K562 (cell line): ENCODE data around the gene YPEL3. TPM values are rescaled to one million over a fixed set of nuclear protein-coding genes. Genes with fewer than 3 reads are reported as not detected.
A peak's percentile ranks its signal among the peaks of the same experiment; 100 is the strongest.

ENCODE experiments used
- CREM ChIP-seq: IDR thresholded peaks from 2 replicates; pipeline ENCODE4 v1.6.1; 2014; ENCODE audit warnings: antibody characterized with exemption, low read depth
- DMBX1 ChIP-seq: fragments of 250-450 bp; sonication (Bioruptor Pico); IDR thresholded peaks from 2 replicates; pipeline ENCODE4 v1.8.0; 2022; ENCODE audit warnings: inconsistent platforms, mild to moderate bottlenecking, moderate library complexity, borderline replicate concordance
- GABPB1 ChIP-seq: sonication (generic); formaldehyde crosslinking; IDR thresholded peaks from 2 replicates; pipeline ENCODE4 v1.8.0; 2022; ENCODE audit warnings: mild to moderate bottlenecking, missing genetic modification reagents
- JUN ChIP-seq, 2 experiments: sonication (generic) in 1 of 2; formaldehyde crosslinking in 1 of 2; IDR thresholded peaks; 2 replicates each; pipeline versions ENCODE4 v1.6.1 to v1.8.0; 2012 to 2022; ENCODE audit warnings: borderline replicate concordance in 2 of 2, mild to moderate bottlenecking in 2 of 2, improper control_type of control experiment in 1 of 2, low read depth in 1 of 2, low read length in 1 of 2, missing genetic modification reagents in 1 of 2
- MAFF ChIP-seq: IDR thresholded peaks from 2 replicates; pipeline ENCODE4 v1.6.1; 2012; ENCODE audit warnings: low read length, improper control_type of control experiment
- NFXL1 ChIP-seq: fragments of 450-650 bp; formaldehyde crosslinking; IDR thresholded peaks from 2 replicates; pipeline ENCODE4 v1.4.0; 2021; ENCODE audit warnings: mild to moderate bottlenecking
- PML ChIP-seq: IDR thresholded peaks from 2 replicates; pipeline ENCODE4 v1.6.1; 2012; ENCODE audit warnings: low read length, inconsistent platforms
- RB1 ChIP-seq: fragments of 450-650 bp; IDR thresholded peaks from 2 replicates; pipeline ENCODE4 v1.6.1; 2017; ENCODE audit warnings: low read depth, mild to moderate bottlenecking
- TSC22D4 ChIP-seq: fragments of 450-650 bp; IDR thresholded peaks from 2 replicates; pipeline ENCODE4 v1.6.1; 2016; ENCODE audit warnings: missing genetic modification characterization, missing biosample characterization, control low read depth
- U2AF2 ChIP-seq: fragments of 200-400 bp; formaldehyde crosslinking; optimal IDR thresholded peaks from 2 replicates; pipeline ENCODE3; 2017; ENCODE audit warnings: low read depth, mild to moderate bottlenecking, low read length
- ZC3H4 ChIP-seq: sonication (generic); formaldehyde crosslinking; IDR thresholded peaks from 2 replicates; pipeline ENCODE4 v1.9.0; 2021; ENCODE audit warnings: missing genetic modification reagents, borderline replicate concordance
- ZFP1 ChIP-seq: fragments of 450-650 bp; formaldehyde crosslinking; IDR thresholded peaks from 2 replicates; pipeline ENCODE4 v1.4.0; 2020; ENCODE audit warnings: mild to moderate bottlenecking, mixed read lengths
- ZNF133 ChIP-seq: fragments of 250-450 bp; sonication (Bioruptor Pico); IDR thresholded peaks from 2 replicates; pipeline ENCODE4 v1.4.0; 2020; ENCODE audit warnings: mild to moderate bottlenecking
- ZNF174 ChIP-seq: fragments of 250-450 bp; sonication (Bioruptor Pico); IDR thresholded peaks from 2 replicates; pipeline ENCODE4 v1.4.0; 2020; ENCODE audit warnings: mild to moderate bottlenecking
- ZNF644 ChIP-seq: fragments of 200-800 bp; sonication (Bioruptor generic); IDR thresholded peaks from 2 replicates; pipeline ENCODE4 v1.6.1; 2016; ENCODE audit warnings: low read depth, missing genetic modification characterization, missing compliant biosample characterization
- ZNF696 ChIP-seq: fragments of 250-450 bp; sonication (Bioruptor Pico); conservative IDR thresholded peaks from 2 replicates; pipeline ENCODE4 v1.4.0; 2020; ENCODE audit warnings: mild to moderate bottlenecking, moderate library complexity
- ZNF79 ChIP-seq: fragments of 250-450 bp; sonication (Bioruptor Pico); IDR thresholded peaks from 2 replicates; pipeline ENCODE4 v1.4.0; 2020; ENCODE audit warnings: low read depth, mild to moderate bottlenecking, moderate library complexity
- polyA plus RNA-seq, 8 experiments: library from polyadenylated mRNA; depleted of rRNA in 4 of 8; stranded (reverse) in 5 of 8; unstranded in 3 of 8; fragments of >200 nt; fragmentation: Nextera tagmentation in 2 of 8; fragmentation: Illumina TruSeq in 1 of 8; extraction: Ambion mirVana in 2 of 8; extraction: Trizol in 1 of 8; gene quantifications; 2 replicates each; pipeline versions ENCODE4 v1.2.1 to v1.2.3, GENCODE V29; 2011 to 2014; ENCODE audit warnings: inconsistent platforms in 1 of 8, missing spikeins in 1 of 8
- total RNA-seq, 7 experiments: library from RNA; depleted of rRNA in 6 of 7; stranded (reverse); fragments of >200 nt in 6 of 7; fragmentation: Illumina TruSeq in 2 of 7; extraction: Trizol in 2 of 7; gene quantifications; 2 replicates each; pipeline versions ENCODE4 v1.2.1 to v1.2.3, GENCODE V29; 2011 to 2021; ENCODE audit warnings: low replicate concordance in 1 of 7
- TF ChIP-seq, protein P1 (sequence below): sonication (generic); formaldehyde crosslinking; IDR thresholded peaks from 2 replicates; pipeline ENCODE4 v1.8.1; 2023; ENCODE audit warnings: mild to moderate bottlenecking, missing genetic modification reagents
- TF ChIP-seq, protein P2 (sequence below): fragments of 450-650 bp; formaldehyde crosslinking; IDR thresholded peaks from 2 replicates; pipeline ENCODE4 v1.4.0; 2020; ENCODE audit warnings: mild to moderate bottlenecking, moderate library complexity
- TF ChIP-seq, protein P3 (sequence below): sonication (generic); formaldehyde crosslinking; IDR thresholded peaks from 2 replicates; pipeline ENCODE4 v1.8.1; 2023; ENCODE audit warnings: missing genetic modification reagents, mild to moderate bottlenecking, borderline replicate concordance

YPEL3 gene
- total and polyA plus RNA-seq, 9 of the 15 experiments (the other 6 are each of a cell fraction or from before 2014, with no cell fraction given) = 0.41 to 15.0 (median 2.9) TPM

DNA sequence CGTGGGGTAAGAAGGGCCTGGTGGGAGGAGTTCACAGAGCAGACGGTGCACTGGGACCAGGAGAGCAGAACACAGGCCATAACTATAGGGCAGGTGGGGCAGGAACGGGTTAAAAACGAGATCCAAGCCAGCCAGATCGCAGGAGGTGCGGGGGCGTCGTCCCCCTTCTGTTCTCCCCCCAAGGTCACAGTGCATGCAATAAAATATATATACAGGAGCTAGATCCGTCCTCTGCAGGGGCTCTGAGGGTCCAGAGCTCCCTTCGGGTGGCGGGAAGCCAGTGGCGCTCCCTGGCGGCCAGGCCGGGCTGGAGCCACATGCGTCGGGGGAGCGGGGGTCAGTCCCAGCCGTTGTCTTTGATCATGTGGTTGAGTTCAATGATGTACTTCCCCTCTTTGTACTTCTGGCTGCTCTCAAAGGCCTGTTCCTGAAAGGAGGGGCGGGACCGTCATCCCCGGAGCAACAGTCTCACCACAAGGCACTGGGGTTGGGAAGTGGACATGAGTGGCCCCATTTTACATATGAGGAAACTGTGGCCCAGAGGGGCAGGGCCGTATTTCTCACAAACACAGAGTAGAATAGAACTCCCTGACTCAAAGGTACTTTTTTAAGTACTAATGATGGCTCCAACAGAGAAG lies 3.5 kb downstream of the YPEL3 start (continued):
- TF ChIP-seq MAFF = no peak
- 0 out of 2 replicates have a peak, but pooled peaks have one; percentile 33 for TF ChIP-seq ZNF174 (CRISPR knock-in tag)
- TF ChIP-seq, protein P1, sequence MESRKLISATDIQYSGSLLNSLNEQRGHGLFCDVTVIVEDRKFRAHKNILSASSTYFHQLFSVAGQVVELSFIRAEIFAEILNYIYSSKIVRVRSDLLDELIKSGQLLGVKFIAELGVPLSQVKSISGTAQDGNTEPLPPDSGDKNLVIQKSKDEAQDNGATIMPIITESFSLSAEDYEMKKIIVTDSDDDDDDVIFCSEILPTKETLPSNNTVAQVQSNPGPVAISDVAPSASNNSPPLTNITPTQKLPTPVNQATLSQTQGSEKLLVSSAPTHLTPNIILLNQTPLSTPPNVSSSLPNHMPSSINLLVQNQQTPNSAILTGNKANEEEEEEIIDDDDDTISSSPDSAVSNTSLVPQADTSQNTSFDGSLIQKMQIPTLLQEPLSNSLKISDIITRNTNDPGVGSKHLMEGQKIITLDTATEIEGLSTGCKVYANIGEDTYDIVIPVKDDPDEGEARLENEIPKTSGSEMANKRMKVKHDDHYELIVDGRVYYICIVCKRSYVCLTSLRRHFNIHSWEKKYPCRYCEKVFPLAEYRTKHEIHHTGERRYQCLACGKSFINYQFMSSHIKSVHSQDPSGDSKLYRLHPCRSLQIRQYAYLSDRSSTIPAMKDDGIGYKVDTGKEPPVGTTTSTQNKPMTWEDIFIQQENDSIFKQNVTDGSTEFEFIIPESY (CRISPR knock-in tag) = peak; percentile 54; the same call in 1 of the 2 replicates
- TF ChIP-seq NFXL1 (CRISPR knock-in tag) = peak; percentile 84; the same call in 1 of the 2 replicates
- peak; percentile 97 for TF ChIP-seq RB1
- TF ChIP-seq DMBX1 (CRISPR knock-in tag) = peak; percentile 98
- TF ChIP-seq, protein P2, sequence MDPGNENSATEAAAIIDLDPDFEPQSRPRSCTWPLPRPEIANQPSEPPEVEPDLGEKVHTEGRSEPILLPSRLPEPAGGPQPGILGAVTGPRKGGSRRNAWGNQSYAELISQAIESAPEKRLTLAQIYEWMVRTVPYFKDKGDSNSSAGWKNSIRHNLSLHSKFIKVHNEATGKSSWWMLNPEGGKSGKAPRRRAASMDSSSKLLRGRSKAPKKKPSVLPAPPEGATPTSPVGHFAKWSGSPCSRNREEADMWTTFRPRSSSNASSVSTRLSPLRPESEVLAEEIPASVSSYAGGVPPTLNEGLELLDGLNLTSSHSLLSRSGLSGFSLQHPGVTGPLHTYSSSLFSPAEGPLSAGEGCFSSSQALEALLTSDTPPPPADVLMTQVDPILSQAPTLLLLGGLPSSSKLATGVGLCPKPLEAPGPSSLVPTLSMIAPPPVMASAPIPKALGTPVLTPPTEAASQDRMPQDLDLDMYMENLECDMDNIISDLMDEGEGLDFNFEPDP = no peak
- TF ChIP-seq U2AF2 = no peak
- TF ChIP-seq ZFP1 (CRISPR knock-in tag) = peak; percentile 65
- TF ChIP-seq CREM = peak; percentile 78
- TF ChIP-seq JUN (IDR thresholded peaks at IDR 0.05; ENCODE audit: borderline replicate concordance, low read depth, low read length) = peak; percentile 13; the same call in 1 of the 2 replicates
- TF ChIP-seq JUN (CRISPR knock-in tag; IDR thresholded peaks at IDR 0.05; ENCODE audit: borderline replicate concordance) = no peak
- TF ChIP-seq, protein P3, sequence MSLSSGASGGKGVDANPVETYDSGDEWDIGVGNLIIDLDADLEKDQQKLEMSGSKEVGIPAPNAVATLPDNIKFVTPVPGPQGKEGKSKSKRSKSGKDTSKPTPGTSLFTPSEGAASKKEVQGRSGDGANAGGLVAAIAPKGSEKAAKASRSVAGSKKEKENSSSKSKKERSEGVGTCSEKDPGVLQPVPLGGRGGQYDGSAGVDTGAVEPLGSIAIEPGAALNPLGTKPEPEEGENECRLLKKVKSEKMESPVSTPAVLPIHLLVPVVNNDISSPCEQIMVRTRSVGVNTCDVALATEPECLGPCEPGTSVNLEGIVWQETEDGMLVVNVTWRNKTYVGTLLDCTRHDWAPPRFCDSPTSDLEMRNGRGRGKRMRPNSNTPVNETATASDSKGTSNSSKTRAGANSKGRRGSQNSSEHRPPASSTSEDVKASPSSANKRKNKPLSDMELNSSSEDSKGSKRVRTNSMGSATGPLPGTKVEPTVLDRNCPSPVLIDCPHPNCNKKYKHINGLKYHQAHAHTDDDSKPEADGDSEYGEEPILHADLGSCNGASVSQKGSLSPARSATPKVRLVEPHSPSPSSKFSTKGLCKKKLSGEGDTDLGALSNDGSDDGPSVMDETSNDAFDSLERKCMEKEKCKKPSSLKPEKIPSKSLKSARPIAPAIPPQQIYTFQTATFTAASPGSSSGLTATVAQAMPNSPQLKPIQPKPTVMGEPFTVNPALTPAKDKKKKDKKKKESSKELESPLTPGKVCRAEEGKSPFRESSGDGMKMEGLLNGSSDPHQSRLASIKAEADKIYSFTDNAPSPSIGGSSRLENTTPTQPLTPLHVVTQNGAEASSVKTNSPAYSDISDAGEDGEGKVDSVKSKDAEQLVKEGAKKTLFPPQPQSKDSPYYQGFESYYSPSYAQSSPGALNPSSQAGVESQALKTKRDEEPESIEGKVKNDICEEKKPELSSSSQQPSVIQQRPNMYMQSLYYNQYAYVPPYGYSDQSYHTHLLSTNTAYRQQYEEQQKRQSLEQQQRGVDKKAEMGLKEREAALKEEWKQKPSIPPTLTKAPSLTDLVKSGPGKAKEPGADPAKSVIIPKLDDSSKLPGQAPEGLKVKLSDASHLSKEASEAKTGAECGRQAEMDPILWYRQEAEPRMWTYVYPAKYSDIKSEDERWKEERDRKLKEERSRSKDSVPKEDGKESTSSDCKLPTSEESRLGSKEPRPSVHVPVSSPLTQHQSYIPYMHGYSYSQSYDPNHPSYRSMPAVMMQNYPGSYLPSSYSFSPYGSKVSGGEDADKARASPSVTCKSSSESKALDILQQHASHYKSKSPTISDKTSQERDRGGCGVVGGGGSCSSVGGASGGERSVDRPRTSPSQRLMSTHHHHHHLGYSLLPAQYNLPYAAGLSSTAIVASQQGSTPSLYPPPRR = no peak
- TF ChIP-seq ZNF79 (CRISPR knock-in tag) = peak; percentile 90
- peak; percentile 82; the same call in 1 of the 2 replicates for TF ChIP-seq ZNF133 (CRISPR knock-in tag)
- TF ChIP-seq TSC22D4 (tag) = no peak
- TF ChIP-seq ZNF696 = 0 out of 2 replicates have a peak, but pooled peaks have one; percentile 26
- peak; percentile 16; the same call in 1 of the 2 replicates for TF ChIP-seq PML
- TF ChIP-seq ZNF644 (tag) = peak; percentile 85; the same call in 1 of the 2 replicates
- TF ChIP-seq ZC3H4 (CRISPR knock-in tag) = peak; percentile 73; the same call in 1 of the 2 replicates
- TF ChIP-seq GABPB1 (CRISPR knock-in tag) = peak; percentile 65
